HG03196 (cell line): ENCODE results near the gene STK25.
"Not testable (repeated sequence)": the region's sequence is repeated elsewhere in the genome, so short reads cannot be mapped to it uniquely, and the experiment has no call there.

Experiments
- ATAC-seq: cut with Tn5 transposase; IDR thresholded peaks from one replicate; pipeline ENCODE4 v1.9.1; 2021; ENCODE audit not compliant: unreplicated experiment

Gene STK25

GRCh38 chr2:241540401-241540770 lies 32.0 kb upstream of the STK25 start:
- no peak for ATAC-seq

GRCh38 chr2:241539616-241540374 lies 31.4 kb upstream of the STK25 start:
- ATAC-seq: no peak

DNA sequence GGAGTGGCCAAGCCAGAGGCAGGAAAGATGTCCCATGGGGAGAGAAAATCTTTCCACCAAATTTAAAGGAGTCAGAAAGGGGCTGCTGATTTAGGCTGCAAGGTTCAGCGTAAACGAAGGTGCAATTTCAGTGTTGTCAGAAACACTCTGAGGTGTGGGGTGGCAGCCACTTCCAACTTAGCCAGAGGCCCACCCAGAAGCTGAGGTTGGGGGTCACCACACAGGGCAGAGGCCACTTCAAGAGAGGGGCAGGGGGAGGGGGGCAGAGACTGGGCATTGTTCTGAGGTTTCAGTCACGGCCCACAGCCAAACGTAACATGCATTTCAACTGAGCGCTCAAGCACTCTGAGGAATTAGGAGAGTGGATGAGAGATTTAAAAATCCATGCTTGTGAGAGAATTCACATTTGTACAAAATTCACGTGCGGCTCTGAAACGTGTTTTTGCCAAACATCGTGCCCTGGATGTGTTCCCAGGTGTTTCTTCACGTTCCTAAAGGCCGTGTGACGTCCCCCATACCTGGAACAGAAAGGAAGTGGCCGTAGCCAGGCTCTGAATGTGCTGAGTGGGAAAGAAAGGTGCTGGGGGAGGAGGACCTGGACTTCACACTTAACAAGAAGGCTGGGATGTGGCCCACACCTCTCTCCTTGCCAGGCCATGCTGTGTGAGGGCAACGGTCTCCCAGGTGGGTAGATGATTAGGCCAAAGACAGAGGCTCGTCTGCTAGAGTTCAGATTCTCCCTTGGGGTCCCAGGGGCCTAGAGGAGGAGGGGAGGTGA lies 30.6 kb upstream of the STK25 start:
- ATAC-seq: no peak

- ATAC-seq: no peak
These were observed 27.7 kb upstream of the STK25 start for GRCh38 chr2:241535871-241536655.

DNA sequence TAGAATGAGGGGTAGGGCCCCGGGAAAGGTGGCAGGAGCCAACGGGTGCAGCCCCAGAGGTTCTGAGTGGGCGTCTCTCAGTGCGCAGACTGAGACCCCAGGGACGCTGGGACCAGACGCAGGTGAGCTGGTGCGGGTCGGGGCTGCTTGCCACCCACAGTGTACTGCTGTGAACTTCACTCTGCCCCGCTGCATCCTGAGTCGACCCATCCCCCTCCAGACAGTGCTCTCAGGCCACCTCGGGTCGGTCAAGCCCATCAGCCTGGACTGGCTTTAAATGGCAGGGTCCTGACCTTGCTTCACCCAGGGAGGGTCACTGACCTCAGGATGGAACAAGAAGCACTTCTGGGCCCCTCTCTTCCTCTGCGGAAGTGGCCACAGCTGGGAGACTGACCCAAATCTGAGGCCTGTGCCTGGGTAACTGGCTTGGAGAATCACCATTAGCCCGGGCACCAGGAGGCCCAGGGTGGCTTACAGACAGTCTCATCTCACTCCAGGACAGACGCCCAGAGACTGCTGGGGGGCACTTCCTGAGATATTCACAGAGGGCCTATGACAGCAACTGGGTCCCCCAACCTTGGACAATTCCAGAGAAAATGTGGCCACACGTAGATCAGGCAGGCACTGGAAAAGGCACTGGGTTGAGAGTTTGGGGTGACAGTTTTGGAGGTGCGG lies 26.5 kb upstream of the STK25 start:
- no peak for ATAC-seq

- ATAC-seq: no peak
These were observed 25.9 kb upstream of the STK25 start for GRCh38 chr2:241534293-241534692.

DNA sequence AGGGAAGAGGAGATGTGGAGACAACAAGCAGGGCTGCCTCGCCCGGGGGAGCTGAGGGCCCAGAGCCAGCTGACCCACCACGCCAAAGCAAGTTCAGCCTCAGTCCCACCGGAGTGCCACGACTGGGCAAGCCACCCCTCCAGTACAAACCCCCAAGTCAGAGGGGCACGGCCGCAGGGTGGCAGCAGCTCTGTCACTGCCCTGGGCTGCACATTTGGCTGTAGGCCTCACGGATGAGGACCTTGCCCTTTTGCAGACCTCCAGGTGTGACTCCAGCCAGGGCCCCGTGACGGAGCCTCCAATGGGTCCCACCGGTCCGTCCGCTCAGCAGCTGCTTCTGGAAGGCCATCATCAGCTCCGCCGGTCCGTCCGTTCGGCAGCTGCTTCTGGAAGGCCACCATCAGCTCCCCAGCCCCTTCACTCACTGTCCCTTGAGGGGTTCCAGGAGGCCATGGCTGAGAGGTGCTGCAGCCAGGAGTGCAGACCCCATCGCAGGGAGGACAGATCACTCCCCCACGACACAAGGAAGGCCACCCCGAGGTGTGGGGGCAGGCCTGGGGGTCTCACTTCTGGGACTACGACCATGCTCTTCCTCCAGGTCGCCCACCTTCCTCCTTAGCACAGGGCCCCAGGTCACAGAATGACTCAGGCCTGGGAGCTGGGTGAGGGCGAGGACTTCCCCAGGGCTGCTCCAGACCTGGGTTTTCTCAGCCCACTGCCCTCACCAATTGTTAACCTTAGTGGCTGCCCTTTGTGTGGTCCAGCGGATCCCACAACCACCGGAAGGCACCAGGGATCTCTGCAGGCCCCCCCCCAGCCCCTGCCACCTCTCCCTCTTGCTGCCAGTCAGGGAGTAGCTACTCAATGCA lies 24.6 kb upstream of the STK25 start:
- no peak for ATAC-seq

DNA sequence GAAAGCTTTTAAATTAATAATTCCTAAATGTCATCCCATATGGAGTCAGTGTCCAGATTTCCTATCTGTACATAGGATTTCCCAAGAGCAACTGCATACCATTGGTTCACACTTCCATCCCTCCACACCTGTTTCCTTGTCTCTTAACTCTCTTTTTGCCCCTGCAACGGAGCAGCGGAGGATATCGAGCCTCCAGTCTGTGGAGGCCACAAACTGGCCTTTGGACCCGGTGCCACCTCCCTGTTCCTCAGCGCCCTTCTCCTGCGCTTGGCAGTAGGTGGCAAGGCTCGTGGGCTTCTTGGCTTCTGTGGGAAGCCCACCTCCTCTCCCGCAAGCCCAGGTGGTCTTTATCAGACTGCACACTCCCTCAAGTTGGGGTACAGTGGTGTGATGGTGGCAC lies 23.8 kb upstream of the STK25 start:
- no peak for ATAC-seq

GRCh38 chr2:241531161-241531722 lies 22.9 kb upstream of the STK25 start:
- no peak for ATAC-seq

DNA sequence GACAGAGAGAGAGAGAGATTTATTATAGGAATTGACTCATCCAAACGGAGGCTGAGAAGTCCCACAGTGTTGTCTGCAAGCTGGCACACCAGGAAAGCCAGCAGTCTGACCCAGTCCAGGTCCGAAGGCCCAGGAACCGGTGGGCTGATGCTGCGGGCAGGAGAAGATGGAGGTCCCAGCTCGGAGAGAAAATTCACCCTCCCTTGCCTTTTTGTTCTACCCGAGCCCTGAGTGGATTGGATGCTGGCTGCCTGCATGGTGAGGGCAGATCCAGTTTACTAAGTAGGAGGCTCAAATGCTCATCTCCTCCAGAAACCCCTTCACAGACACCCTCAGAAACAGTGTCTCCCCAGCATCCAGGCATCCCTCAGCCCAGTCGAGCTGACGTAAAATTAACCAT lies 22.2 kb upstream of the STK25 start:
- ATAC-seq: no peak

GRCh38 chr2:241525818-241526780 lies 17.7 kb upstream of the STK25 start:
- not testable (repeated sequence) for ATAC-seq

DNA sequence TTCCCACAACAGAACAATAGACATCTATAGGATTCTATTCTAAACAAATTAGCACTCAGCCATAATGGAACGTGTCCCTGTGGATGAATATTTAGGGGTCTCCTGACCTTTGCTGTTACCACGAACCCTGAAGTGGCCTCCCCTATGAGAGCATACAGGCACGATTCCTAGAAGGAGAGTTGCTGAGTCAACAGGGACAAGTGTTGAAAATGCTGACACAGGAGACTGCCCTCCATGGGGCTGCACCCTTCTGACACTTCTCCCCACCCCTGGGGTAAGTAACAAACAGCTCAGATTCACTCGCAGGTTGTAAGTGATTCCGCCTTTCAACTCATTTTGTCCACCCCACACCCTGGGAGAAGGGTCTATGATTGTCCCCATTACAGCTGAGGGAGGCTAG lies 14.1 kb upstream of the STK25 start:
- ATAC-seq: no peak

DNA sequence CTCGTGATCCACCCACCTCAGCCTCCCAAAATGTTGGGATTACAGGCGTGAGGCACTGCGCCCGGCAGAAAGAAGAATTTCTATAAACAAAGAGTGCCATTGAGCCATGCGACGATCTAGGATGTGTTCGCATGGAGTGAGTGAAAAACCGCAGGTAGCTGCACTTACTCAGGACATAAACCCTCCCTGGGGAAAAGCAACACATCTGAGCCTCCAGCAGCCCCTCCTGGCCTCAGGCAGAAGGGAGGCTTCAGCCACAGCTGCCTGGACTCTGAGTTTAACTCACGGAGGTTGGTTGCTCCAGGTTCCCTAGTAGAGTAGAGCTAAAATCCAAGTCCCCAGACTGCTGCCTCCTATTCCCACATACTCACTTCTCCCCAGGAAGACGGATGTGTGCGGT lies 11.3 kb upstream of the STK25 start:
- no peak for ATAC-seq

- no peak for ATAC-seq
These were observed 8.9 kb upstream of the STK25 start for GRCh38 chr2:241517297-241517696.

GRCh38 chr2:241516520-241516965 lies 8.2 kb upstream of the STK25 start:
- ATAC-seq: no peak

DNA sequence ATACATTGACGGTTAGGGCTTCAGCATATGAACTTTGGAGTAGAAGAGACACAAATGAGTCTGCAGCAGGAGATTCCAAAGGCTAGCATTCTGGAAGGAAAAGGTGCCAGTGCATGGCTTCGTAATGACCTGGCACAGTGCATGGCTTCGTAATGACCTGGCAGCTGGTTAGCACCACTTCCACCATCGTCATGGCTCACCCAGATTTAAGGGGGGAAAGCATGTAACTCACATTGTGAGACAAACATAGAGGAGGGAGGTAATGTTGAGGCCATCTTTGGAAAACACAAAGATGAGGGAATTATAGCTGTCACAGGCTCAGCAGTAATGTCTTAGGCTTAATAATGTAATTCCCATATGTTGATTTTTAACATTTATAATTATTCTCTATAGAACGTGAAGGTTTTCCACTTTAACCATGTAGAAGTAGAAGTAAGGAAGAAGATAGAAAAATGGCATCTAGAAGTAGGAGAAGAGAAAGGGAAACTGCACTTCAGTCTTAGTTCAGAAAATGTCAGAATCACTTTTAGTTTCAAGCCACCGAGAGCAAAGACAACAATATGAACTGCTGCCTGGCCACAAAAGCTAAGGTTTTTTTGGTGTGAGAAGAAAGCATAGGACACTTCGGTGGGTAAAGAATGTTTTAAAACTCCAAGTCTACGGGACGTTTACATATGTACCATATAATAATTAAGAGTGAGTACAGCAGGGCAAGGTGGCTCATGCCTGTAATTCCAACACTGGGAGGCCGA lies 6.8 kb upstream of the STK25 start:
- no peak for ATAC-seq

DNA sequence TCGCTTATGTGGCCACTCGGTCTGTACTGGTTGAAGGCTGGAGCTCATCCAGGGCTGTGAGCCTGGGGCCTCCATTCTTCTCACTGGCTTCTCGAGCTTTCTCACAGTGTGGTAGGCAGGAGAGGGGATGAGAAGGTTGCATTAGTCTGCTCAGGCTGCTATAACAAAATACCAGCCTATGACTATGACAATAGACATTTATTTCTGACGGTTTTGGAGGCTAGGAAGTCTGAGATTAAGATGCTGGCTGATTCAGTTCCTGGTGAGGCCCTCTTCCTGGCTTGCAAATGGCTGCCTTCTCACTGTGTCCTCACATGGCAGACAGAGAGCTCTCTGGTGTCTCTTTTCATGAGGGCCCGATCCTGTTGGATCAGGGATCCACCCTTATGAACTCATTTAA lies 6.2 kb upstream of the STK25 start:
- ATAC-seq: no peak
